GM18526 (cell line): ENCODE results near the gene SERPINE1.

ENCODE experiments used
- POLR2A ChIP-seq: IDR thresholded peaks from 3 replicates; pipeline ENCODE4 v1.6.1; 2011; ENCODE audit not compliant: insufficient read length; ENCODE audit errors: extremely low read depth

The SERPINE1 gene

DNA sequence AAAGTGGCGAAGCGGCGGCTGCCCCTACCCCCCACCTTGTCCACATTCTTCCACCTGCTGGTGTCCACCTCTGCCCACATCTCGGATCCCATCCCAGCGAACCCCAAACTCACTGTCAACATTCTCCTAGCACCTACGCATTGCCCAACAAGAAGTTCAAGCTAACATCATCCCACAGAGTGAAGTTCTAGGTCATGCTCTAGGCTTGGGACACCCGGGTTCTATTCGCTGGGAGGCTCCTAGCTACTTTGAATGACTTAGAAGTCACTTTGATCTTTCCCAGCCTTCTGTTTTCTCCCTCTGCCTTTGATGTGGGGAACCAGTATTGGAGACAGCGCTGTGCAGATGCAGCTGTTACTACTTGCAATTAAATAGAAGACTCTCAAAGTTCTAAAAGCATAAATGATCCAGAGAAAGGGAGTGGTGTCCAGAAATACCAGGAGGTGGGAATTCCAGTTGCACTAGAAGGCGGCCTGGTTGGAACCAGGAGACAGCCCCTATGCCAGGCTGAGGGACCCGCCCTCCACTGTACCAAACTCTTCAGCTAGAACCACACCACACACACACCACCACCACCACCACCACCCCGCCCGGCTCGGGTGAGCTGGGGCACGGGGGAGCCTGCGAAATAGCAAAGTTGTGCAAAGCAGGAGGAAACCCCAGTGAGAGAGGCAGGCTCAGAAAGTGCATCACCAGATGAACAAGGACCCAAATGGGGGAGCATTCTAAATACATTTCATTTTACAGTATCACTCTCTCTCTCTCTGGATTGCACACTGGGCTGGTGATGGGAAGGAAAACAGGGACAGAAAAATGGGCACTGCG lies 43.9 kb downstream of the SERPINE1 start:
- TF ChIP-seq POLR2A = no peak

DNA sequence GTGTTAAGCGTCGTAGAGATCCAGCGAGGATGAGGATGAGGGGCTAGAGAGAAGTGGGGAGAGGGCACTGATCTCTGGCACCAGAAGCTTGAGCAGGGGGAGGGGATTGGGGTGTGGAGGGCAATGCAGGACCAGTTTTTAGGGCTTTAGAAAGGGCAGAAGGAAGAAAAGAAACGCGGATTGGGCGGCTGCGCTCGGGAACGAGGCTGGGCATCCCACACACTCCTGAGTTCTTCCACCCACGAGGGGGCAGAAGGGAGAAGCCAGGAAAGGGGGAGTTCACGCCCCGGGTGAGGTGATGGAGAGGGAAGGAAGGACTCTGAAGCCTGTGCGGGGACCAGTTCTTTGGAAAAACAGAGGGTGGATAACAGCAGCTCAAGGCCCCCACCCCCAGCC lies 44.5 kb downstream of the SERPINE1 start:
- no peak for TF ChIP-seq POLR2A

GRCh38 chr7:101172005-101172853 lies 45.3 kb downstream of the SERPINE1 start:
- TF ChIP-seq POLR2A = no peak

DNA sequence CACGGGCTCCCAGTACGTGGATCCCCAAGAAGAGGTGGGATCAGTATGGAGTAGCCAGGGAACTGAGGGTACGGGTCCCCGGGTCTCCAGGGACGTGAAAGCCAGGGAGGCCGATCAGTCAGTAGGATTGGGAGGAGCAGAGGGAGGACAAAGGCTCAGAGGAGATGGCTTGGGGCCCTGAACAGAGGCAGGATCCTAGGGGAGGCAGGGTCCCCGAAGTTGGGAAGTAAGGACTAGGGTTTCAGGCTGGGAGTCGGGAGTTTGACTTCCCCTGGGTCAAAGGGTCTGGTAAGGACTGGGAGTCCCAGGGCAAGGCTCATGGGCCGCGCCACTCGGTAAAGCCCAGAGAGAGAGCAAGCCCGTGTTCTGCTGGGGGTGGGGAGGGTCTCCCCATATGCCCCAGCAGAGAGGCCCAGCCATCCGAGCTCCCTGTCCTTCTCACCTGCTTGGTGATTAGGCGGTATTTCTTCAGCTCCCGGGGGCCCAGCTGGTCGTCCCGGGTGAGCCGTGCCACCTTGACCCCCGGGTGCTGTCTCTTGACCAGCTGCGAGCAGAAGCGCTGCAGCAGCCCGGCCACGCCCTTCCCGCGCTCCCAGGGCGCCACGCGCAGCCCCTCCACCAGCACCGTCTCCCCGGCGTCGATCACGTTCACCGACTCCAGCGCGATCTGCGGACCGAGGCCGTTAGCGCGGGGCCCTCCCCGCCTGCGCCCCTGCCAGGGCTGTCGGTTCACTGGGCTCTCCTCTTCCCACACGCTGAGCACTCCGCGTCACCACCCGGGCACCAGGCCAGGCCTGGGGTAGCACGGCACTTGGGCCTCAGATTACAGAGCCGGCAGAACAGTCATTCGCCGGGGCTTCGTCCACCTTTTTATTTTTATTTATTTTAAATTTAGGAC lies 46.2 kb downstream of the SERPINE1 start:
- TF ChIP-seq POLR2A = no peak

DNA sequence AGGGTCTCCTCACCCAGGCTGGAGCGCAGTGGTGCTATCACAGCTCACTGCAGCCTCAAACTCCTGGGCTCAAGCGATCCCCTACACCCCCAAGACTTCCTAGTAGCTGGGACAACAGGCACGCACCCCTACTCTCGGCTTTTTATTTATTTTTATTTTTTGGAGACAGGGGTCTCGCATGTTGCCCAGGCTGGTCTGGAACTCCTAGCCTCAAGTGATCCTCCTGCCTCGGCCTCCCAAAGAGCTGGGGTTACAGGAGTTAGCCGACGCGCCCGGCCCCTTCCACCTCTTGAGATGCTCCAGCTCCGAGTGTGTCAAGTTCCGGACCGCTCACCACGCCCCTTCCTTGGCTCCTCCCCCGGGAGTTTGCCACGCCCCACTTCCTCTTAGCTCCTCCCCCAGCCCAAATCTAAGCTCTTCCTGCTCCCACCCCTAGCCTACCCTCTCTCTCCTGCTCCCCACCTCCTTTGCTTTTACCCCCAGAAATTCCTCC lies 46.9 kb downstream of the SERPINE1 start:
- no peak for TF ChIP-seq POLR2A

DNA sequence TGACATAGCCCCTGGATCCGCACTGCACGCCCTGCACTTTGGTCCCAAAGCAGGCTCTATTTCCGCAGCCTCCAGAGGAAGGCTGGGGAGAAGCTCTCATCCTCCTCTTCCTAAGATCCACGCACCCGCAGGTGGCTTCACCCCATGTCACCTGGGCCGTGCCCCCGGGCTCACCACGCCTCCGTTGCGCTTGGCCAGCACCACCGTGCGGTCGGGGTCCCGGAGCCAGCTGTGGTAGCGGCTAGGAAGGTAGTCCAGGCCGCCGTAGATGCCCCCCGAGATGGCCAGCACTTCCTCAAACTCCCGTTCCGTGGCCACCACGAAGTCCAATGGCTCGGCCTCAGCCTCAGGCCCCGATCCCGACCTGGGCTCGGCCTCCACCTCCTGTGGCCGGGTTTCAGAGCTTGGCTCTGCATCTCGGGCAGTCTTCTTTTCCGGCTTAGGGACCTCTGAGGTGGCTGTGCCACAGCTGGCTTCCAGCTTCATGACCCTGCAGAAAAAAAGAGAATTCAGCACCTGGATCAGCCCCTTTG lies 47.5 kb downstream of the SERPINE1 start:
- TF ChIP-seq POLR2A = no peak

DNA sequence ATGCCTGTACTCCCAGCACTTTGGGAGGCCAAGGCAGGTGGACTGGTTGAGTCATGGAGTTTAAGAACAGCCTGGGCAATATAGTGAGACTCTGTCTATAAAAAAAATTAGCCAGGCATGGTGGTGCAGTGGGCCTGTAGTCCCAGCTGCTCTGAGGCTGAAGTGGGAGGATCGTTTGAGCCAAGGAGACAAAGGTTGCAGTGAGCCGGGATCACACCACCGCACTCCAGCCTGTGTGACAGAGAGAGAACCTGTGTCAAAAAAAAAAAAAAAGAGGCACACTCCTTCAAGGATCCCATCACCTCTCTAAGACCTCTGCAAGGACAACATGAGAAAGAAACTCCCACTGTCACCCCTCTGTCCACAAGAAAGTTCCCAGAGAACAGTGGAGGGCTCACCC lies 48.8 kb downstream of the SERPINE1 start:
- no peak for TF ChIP-seq POLR2A

- TF ChIP-seq POLR2A = no peak
These were observed 50.7 kb downstream of the SERPINE1 start for GRCh38 chr7:101177644-101178043.

- no peak for TF ChIP-seq POLR2A
These were observed 52.2 kb downstream of the SERPINE1 start for GRCh38 chr7:101179117-101179516.

GRCh38 chr7:101179713-101180112 lies 52.8 kb downstream of the SERPINE1 start:
- TF ChIP-seq POLR2A = no peak

- TF ChIP-seq POLR2A = no peak
These were observed 53.3 kb downstream of the SERPINE1 start, which contains the start of gene NAT16 for GRCh38 chr7:101180130-101180755. NAT16 (minus strand) TSS chr7:101180293; CDS start chr7:101174807, 5,486 bp downstream.

DNA sequence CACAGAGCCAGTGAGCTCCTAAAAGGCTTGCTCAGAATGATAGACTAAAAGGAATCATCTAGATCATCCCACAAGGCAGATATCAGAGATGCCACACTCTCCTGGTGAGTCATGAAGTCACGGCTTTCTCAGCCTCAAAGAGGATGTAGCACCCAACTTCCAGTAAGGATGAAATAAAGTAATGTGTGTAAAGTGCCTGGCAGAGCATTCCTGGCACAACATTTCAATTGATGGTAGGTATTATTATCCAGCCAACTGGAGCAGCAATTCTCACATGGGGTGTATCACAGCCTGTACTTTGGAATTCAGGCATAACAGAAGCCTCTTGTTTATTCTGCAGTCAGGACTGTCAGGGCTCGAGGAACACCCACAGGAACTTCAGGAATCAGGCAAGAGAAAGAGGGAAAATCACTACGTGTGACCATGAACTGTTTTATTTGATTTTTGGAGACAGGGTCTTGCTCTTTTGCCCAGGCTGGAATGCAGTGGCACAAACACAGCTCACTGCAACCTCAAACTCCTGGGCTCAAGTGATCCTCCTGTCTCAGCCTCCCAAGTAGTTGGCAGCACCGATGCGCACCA lies 58.4 kb downstream of the SERPINE1 start:
- no peak for TF ChIP-seq POLR2A

- no peak for TF ChIP-seq POLR2A
These were observed 59.3 kb downstream of the SERPINE1 start for GRCh38 chr7:101186194-101186593.

DNA sequence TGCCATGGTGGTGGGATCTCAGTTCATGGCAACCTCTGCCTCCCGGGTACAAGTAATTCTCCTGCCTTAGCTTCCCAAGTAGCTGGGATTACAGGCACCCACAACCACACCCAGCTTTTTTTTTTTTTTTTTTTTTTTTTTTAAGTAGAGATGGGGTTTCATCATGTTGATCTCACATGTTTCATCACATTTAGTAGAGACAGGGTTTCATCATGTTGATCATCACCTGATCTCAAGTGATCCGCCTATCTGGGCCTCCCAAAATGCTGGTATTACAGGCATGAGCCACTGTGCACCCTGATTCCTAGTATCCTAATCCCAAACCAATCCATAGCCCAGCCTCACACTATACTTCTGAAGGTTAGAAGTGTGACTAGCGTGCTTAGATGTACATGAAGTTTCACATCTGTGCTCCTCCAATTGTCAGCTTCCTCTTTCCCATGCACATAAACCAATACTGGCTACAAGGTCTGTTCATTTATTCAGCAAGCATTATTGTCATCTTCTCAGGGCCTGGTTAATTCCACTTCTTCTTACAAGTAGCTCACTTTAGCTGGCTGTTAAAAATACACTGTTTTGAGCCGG lies 60.0 kb downstream of the SERPINE1 start:
- no peak for TF ChIP-seq POLR2A
